Measurements from ENCODE around the gene NOS1AP. TPM values are rescaled to one million over a fixed set of nuclear protein-coding genes. Genes with fewer than 3 reads are reported as not detected.

Gene NOS1AP
- total and polyA plus RNA-seq, 9 of the 15 experiments (the other 6 are each of a cell fraction or from before 2014, with no cell fraction given): 0.07 to 1.5 (median 0.22) TPM

DNA sequence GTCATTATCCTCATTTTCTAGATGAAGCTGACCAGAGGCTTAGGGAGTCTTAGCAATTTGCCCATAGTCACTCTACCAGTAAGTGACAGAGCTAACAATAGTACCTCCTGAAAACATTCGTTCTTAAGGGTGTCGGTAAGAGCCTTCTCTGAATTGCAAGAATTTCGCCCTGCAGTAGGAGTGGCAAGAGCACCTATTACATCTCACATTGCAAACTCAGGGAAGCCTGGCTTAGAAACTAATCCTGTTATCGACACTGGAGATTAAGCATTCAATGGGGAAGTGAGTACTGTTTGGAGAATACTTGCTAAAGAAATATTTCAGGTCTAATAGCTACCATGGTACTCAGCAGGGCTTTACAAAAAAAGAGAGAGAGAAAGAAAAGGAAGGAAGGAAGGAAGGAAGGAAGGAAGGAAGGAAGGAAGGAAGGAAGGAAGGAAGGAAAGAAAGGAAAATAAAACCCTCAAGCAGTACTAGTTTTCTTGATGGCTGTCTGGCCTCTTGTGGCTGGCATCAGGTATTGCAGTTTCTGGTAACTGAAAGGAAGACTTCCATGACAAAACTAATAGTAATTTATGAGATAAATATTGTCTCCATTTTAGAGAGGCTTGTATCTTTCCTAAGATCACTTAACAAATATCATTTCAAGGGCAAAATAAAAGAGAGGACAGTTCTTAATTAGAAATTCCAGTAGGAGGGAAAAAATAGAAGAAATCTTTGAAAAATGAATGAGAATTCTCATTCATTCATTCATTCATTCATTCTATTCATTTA, 322.5 kb downstream of the NOS1AP start (continued):
- TF ChIP-seq MNT (conservative IDR thresholded peaks at IDR 0.05): 0 out of 4 replicates have a peak, but pooled peaks of 1 of the 2 experiments have one; percentile 26
- TF ChIP-seq ZBTB26 (CRISPR knock-in tag; IDR thresholded peaks at IDR 0.05): 0 out of 2 replicates have a peak, but pooled peaks have one; percentile 55
- TF ChIP-seq MAFK (IDR thresholded peaks at IDR 0.05; ENCODE audit: low read length): 0 out of 2 replicates have a peak, but pooled peaks have one; percentile 23
- peak; percentile 15 for TF ChIP-seq TBP (optimal IDR thresholded peaks at IDR 0.05; ENCODE audit: low read depth, low read length)
- TF ChIP-seq RFX7 (CRISPR knock-in tag; IDR thresholded peaks at IDR 0.05): no peak
- TF ChIP-seq TRIM24 (IDR thresholded peaks at IDR 0.05): peak in 1 of 2 experiments; percentile 51; a peak in 1 of 4 replicates
- TF ChIP-seq ZNF232 (CRISPR knock-in tag; IDR thresholded peaks at IDR 0.05): no peak
- TF ChIP-seq RCOR1 (IDR thresholded peaks at IDR 0.05; ENCODE audit: borderline replicate concordance in 1 of 2, low read depth in 2 of 2, low read length in 2 of 2): 0 out of 4 replicates have a peak, but pooled peaks of 1 of the 2 experiments have one; percentile 20
- TF ChIP-seq, protein P1, sequence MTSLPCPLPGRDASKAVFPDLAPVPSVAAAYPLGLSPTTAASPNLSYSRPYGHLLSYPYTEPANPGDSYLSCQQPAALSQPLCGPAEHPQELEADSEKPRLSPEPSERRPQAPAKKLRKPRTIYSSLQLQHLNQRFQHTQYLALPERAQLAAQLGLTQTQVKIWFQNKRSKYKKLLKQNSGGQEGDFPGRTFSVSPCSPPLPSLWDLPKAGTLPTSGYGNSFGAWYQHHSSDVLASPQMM (CRISPR knock-in tag; IDR thresholded peaks at IDR 0.05): no peak
- peak; percentile 93 for TF ChIP-seq CC2D1A (IDR thresholded peaks at IDR 0.05)
- TF ChIP-seq, protein P2, sequence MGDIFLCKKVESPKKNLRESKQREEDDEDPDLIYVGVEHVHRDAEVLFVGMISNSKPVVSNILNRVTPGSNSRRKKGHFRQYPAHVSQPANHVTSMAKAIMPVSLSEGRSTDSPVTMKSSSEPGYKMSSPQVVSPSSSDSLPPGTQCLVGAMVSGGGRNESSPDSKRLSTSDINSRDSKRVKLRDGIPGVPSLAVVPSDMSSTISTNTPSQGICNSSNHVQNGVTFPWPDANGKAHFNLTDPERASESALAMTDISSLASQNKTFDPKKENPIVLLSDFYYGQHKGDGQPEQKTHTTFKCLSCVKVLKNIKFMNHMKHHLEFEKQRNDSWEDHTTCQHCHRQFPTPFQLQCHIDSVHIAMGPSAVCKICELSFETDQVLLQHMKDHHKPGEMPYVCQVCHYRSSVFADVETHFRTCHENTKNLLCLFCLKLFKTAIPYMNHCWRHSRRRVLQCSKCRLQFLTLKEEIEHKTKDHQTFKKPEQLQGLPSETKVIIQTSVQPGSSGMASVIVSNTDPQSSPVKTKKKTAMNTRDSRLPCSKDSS (IDR thresholded peaks at IDR 0.05; ENCODE audit: low read depth, partially characterized antibody): peak; percentile 14
- TF ChIP-seq, protein P3, sequence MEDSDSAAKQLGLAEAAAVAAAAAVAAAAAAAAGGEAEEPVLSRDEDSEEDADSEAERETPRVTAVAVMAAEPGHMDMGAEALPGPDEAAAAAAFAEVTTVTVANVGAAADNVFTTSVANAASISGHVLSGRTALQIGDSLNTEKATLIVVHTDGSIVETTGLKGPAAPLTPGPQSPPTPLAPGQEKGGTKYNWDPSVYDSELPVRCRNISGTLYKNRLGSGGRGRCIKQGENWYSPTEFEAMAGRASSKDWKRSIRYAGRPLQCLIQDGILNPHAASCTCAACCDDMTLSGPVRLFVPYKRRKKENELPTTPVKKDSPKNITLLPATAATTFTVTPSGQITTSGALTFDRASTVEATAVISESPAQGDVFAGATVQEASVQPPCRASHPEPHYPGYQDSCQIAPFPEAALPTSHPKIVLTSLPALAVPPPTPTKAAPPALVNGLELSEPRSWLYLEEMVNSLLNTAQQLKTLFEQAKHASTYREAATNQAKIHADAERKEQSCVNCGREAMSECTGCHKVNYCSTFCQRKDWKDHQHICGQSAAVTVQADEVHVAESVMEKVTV (CRISPR knock-in tag; IDR thresholded peaks at IDR 0.05): peak; percentile 82
- TF ChIP-seq ZNF316 (IDR thresholded peaks at IDR 0.05): no peak
- TF ChIP-seq CEBPG (CRISPR knock-in tag; IDR thresholded peaks at IDR 0.05): no peak
- 0 out of 4 replicates have a peak, but pooled peaks of 1 of the 2 experiments have one; percentile 8 for TF ChIP-seq CEBPG (tag; conservative IDR thresholded peaks at IDR 0.05 in 1 of 2, IDR thresholded peaks at IDR 0.05 in 1 of 2)
- TF ChIP-seq, protein P4, sequence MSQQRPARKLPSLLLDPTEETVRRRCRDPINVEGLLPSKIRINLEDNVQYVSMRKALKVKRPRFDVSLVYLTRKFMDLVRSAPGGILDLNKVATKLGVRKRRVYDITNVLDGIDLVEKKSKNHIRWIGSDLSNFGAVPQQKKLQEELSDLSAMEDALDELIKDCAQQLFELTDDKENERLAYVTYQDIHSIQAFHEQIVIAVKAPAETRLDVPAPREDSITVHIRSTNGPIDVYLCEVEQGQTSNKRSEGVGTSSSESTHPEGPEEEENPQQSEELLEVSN (IDR thresholded peaks at IDR 0.05; ENCODE audit: borderline replicate concordance in 1 of 2, extremely low read depth in 1 of 2, insufficient read depth in 1 of 2, insufficient read length in 1 of 2, low read depth in 1 of 2, low read length in 1 of 2, poor library complexity in 1 of 2, severe bottlenecking in 1 of 2): no peak
- TF ChIP-seq HDAC1 (IDR thresholded peaks at IDR 0.05): peak in 1 of 2 experiments; percentile 76; a peak in 2 of 4 replicates
- peak; percentile 77; the same call in 1 of the 2 replicates for TF ChIP-seq KAT7 (CRISPR knock-in tag; IDR thresholded peaks at IDR 0.05; ENCODE audit: borderline replicate concordance)
